ENCODE data around the gene TMED9. TPM values are rescaled to one million over a fixed set of nuclear protein-coding genes. Genes with fewer than 3 reads are reported as not detected.
"Not testable (repeated sequence)": the region's sequence is repeated elsewhere in the genome, so short reads cannot be mapped to it uniquely, and the experiment has no call there.

The TMED9 gene
- total RNA-seq: 168 and 181 TPM in 2 replicates

DNA sequence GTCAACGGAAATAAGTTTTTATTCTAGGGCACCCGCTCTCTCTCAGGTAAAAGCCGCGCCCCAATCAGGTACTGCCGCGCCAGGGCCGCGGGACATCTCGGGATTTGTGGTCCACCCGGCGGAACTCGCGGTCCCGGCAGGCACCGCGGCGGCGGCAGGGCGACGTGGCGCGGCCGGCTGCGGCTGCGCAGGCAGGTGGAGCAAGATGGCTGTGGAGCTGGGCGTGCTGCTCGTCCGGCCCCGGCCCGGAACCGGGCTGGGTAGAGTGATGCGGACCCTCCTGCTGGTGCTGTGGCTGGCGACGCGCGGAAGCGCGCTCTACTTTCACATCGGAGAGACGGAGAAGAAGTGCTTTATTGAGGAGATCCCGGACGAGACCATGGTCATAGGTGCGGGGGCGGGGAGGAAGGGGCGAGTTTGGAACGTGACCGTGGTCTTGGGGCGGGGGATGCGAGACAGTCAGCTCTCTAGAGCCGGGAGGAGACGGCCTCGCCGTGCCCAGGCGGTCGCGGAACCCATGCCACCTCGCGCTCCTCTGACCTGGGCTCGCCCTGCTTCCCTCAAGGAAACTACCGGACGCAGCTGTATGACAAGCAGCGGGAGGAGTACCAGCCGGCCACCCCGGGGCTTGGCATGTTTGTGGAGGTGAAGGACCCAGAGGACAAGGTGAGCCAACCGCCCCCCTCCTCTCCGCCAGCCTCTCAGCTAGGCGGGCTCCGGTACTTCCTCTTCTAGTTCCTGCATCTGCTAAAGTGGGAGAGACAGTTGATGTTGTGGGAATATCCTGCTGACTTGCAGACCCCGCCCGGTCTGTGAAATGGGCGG lies at the start of gene TMED9:
TMED9 (plus strand) TSS at position 194 of the 825 bp plus-strand sequence; CDS start at position 206, 12 bp downstream.
- DNase-seq (ENCODE audit: low read depth): peak; percentile 70

DNA sequence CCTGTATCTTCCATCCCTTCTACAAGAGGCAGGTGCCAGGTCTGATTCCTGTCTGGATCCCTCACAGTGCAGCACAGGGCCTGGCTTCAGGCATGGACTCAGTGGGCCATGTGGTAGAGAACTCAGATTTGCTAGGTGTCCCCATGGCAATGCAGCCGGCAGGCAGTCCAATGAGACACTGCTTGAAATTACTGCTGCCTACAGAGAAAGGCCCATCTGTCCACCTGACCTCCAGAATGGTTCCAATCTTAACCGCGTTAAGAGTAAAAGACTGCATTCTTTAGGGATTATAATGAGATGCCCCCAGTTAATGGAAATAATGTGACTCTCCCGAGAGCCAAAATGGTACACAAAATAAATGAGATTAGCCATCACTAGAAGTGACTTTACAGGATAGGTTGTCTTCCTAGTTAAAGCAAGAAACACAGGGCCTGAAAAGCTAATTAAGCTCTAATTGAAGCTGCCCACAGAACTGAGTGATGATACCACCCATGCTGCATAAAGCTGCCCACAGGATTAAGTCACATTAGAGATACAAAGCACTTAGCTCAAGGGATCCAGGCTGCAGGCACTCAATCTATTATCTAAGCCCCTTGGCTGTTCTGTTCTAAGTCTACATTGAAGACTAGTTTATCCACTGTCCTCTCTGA lies 49.1 kb upstream of the TMED9 start:
- DNase-seq (ENCODE audit: low read depth): no peak

DNA sequence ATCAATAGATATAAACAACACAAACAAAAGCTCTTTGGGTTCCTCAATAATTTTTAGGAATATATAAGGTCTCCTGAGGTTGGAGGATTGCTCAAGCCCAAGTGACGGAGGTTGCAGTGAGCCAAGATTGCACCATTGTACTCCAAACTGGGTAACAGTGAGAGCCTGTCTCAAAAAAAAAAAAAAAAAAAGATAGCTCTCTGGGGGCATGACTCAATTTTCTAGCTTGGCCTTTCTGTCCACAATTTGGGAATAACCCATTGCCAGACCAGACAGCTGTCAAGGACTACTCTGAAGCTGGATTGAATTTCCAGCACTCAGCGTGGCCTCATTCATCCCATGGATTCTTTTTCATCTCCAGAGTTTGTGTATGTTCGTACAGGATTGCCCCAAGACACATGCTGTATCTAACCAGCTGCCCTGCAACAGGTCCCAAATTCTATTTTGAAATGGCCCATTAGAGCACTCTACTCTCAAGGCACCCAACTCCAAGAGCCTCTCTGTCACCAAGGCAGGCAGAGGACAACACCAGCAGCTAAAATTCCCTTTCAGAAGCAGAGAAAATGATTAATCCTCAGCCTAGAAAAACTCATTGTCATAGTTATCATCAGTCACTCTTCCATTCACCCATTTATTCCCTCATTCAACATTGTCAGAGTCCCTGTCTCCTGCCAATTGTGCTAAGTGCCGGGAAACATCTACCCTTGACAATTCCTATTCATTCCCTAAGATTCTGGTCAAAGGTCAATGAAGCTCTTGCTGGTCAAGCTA lies 46.3 kb upstream of the TMED9 start:
- DNase-seq (ENCODE audit: low read depth): peak; percentile 71

DNA sequence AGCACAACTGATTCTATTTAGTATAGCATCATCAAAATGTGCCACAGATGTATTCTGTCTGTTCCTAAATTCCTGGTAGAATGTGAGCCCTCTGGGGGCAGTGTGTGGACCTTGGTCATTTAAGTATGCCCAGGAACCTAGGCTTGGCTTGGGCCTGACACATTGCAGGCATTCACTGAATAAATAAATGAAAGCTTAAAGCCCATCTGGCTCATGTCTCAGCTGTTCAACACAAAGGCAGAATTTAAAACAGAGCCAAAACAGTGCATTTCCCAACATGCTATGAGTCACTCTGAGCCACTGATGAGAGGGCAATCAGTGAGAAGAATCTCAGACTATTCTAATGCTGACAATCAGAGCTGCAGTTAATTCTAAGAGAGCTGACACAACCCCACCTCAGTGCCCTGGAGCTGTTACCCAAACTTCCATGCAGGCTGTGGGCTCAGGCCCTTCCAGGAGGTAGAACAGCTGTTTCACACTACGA lies 45.7 kb upstream of the TMED9 start:
- peak; percentile 98 for DNase-seq (ENCODE audit: low read depth)

DNA sequence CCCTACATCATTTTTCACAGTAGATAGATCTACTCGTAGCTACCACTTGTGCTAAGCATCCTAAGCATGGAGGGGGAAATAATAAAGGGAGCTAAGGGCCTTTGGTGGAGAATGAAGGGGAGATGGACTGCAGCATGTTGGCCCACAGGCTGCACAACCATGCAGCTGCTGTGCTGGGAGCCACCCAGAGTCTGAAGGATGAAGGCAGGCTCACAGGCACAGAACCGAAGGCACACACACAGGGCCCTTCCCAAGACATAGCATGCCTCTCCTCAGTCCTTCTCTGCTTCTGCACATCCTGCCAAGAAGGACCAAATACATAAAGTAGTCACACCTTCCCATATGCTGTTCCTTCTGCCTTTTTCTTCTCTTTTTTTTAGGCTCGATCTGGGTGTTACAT lies 44.3 kb upstream of the TMED9 start:
- no peak for DNase-seq (ENCODE audit: low read depth)

DNA sequence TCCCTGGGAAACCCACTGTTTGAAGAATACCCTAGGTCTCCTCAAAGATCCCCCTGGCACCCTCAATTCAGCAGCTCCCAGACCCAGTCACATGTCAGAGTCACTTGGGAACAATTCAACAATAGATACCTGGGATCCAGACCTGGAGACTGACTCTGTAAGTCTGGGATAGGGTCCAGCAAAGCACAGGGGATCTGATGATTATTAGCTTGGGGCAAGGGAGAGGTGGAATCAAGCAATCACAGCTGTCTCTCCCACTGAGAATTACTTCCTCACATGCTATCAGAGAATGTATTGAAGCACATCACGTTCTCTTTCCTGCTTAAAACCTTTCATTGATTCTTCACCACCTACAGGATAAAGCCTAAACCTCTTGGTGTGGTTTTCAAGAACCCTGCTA lies 43.5 kb upstream of the TMED9 start:
- DNase-seq (ENCODE audit: low read depth): no peak

DNA sequence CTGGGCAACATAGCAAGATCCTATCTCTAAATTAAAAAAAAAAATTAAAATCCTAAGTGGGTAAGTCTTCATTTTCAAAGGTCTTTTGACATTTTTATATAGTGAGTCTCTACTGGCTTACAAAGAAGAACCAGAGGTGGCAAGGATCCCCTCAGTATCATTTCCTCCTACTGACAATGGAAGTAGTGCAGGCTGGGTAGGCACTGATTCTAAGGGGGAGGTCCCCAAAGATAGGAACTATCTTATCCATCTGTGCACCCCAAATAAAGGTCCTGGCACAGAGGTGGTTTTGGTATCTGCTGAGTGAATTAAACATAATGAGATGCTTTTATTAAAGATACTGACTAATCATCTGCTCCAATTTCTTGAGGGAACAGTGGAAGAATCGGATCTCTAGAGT lies 41.9 kb upstream of the TMED9 start:
- no peak for DNase-seq (ENCODE audit: low read depth)

DNA sequence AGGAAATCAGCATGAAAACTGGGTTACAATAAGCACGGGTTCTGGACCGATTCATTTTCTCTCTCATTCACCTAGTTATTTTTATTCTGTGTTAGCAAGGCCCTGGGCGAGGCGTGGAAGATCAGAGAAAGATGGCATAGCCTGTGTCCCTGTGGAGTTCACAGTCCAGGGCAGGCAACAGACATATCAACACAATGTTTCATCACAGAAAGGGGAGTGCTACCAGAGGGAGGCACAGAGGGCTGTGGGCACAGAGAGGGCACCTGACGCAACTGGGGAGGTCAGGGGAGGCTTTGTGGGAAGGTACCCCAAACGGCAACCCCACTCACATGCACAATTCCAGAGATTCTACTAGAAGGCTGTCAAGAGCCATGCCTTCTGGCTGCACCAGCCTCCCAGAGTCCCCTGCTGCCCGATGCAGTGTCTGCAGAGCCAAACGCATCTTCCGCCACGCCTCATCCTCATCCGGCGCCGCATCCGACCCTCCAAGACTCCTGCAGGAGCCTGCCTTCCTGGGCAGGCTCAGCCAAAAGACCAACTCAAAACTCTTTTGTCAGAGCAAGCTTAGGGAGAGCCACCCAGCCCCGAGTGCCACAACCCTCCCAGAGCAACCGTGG lies 39.1 kb upstream of the TMED9 start:
- DNase-seq (ENCODE audit: low read depth): no peak

DNA sequence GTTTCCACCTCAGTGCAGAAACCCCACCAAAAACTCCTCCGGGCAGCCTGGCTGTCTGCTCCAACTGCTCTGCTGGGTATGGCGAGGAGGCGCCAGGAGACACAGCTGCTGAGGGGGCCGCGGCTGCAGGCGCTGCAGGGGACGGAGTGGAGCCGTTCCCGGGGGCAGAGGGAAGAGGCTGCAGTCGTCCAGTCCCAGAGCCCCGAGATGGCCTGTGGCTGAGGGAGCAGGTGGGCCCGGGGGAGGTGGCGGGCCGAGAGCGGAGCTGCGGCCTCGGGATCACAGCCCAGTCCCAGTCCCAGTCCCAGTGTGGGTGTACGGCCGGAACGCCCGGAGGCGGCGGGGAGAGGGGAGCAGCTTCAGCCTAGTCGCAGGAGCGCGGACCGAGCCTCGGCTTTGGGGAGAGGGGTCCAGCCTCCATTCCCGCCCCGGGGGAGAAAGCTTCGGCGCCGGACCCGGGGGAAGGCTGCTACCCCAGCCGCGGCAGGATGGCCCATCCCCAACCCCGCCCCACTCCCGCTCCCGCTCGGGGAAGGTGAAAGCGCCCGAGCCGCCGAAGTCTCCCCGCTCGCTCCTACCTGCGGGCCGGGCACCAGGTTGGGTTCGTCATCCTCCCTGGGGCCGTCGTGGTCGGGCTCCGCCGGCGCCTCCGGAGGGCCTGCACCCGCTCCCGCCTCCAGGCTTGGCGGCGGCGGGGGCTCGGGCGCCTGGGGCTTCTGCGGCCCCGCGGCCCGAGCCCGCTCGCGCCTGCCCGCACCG lies 38.2 kb upstream of the TMED9 start:
- no peak for DNase-seq (ENCODE audit: low read depth)

DNA sequence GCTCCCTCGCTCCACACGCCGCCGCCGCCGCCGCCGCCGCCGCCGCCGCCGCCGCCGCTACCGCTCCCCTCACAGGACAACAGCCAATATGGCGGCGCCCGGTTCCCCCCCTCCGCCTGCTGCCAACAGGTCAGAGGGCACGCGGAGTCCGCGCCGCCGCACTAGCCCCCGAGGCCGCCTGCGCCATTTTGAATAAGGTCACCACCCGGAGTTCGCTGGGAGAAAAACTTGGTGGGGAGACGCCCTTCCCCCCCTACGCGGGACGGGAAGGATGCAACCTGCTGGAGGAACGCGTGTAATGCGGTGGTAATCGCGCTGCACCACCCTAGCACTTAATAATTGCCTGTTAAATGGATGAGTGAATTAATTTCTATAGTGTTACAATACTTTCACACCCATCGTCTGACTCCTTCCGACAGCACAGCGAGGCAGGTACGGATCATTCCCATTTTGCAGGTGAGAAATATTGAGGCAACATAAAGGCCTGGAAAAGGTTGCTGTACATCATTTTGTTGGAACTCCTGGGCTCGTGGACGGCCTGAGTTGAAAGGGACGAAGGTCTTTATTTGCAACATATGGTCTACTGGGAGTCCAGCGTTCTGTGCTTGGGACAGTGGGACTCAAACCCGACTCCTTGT lies 37.4 kb upstream of the TMED9 start, which contains the start of gene FAM193B:
FAM193B (minus strand) TSS at position 90 of the 638 bp plus-strand sequence. CDS start 105 bp downstream, outside the sequence.
- DNase-seq (ENCODE audit: low read depth): peak; percentile 61

DNA sequence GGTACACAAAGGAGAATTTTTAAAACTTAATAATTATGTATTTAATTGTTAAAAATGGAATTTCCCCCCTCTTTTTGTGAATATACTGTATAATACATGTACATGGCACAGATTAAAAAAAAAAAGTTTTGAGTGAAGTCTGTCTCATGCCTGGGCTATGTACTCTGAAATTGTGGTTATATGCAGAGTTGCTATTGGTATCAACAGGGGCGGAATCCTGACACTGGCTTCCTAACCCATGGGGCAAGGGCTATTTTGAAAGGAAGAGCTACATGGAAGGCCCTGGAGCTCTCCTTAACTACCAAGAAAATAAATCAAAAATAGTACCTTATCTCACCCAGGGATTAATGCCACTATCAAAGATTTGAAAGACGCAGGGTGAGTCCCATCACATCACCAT lies 36.8 kb upstream of the TMED9 start:
- DNase-seq (ENCODE audit: low read depth): no peak

DNA sequence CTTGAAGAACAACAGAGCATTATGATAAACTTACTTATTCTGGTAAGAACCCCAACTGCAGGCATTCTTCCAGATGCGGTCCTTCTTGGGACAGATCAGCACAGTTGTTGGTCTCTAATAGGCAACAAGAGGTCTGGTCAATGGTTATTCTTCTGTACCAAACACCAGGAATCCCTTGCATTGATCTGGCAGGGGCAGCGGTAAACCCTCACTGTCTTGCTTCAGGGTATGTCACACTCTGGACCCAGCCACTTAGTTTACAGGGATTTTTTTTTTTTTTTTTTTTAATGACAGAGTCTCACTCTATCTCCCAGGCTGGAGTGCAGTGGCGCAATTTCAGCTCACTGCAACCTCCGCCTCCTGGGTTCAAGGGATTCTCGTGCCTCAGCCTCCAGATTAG lies 36.3 kb upstream of the TMED9 start:
- no peak for DNase-seq (ENCODE audit: low read depth)

DNA sequence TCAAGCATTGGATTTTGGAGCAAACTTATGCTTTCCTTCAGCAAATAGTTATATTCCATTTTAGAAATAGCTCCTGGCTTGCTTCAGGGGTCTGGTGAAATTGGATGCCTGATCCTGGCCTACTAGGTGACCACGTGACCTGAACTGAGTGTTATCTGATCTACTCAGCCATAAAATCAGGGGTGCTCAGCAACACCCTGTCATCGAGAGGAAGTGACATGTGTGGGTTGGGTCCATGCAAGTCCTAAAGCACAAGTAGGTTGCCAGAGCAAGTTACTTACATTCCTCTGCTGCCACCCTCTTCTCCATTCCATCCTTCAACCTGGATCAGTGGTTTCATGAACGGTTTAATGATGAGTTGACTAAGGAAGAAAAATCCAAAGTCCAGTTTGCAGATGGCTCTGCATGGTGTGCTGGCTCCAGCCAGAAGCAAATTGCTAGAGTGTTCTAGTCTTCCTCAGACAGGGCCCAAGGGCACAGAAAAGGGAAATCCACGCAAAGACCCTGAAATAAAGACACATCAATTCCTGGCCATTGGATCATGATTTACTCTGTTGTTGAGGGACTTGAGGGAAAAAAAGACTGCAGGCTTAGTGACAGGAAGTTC lies 34.9 kb upstream of the TMED9 start:
- DNase-seq (ENCODE audit: low read depth): peak; percentile 11

DNA sequence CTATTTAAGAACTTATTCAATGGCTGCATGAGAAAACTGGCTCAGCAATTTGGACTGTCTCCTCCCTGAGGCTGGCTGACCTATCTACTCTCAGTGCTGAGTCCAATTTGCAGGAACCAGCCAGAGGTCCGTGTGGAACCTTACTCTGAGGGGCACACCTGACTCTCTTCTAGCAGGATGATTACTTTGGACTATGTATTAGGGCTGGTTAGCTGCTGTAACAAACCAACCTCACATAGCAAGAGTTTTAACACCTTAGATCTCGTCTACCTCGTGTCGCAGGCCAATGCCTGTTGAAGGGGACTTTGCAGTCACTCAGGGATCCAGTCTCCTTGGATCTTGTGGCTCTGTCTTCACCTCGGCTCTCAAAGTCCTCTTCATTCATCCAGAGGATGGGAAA lies 34.2 kb upstream of the TMED9 start:
- no peak for DNase-seq (ENCODE audit: low read depth)

DNA sequence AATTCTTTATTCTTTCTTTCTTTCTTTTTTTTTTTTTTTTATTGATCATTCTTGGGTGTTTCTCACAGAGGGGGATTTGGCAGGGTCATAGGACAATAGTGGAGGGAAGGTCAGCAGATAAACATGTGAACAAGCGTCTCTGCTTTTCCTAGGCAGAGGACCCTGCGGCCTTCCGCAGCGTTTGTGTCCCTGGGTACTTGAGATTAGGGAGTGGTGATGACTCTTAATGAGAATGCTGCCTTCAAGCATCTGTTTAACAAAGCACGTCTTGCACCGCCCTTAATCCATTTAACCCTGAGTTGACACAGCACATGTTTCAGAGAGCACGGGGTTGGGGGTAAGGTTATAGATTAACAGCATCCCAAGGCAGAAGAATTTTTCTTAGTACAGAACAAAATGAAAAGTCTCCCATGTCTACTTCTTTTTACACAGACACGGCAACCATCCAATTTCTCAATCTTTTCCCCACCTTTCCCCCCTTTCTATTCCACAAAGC lies 32.5 kb upstream of the TMED9 start:
- DNase-seq (ENCODE audit: low read depth): not testable (repeated sequence)

DNA sequence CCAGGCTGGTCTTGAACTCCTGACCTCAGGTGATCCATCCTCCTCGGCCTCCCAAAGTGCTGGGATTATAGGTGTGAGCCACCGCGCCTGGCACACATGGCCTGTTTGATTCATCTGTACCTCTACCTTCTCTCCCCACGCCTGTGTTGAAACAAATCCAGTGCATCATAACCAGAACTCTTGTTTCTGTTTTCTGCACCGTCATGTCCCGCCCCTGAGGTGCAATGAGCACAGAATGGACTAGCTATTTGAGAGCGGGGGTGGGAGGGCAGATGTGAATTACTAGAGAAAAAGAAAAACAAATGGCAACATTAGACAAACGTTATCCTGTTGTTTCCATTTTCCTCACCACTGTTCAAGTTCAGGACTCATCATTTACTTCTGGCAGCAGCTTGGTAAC lies 27.0 kb upstream of the TMED9 start:
- DNase-seq (ENCODE audit: low read depth): no peak

DNA sequence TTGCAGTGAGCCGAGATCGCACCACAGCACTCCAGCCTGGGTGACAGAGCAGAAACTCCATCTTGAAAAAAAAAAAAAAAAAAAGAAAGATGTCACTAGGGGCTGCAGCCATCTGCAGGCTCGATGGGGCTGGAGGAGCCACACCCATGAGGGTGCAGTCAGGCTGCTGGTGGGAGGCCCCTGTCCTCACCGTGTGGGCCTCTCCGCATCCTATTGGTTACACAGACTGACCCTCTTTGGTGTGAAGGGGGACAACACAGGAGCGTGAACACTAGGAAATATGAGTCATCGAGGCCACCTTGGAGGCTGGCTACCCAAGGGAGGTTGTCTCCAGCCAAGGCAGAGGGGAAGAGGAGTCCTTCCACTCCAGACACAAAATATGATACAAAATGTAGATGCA lies 23.7 kb upstream of the TMED9 start:
- DNase-seq (ENCODE audit: low read depth): no peak

DNA sequence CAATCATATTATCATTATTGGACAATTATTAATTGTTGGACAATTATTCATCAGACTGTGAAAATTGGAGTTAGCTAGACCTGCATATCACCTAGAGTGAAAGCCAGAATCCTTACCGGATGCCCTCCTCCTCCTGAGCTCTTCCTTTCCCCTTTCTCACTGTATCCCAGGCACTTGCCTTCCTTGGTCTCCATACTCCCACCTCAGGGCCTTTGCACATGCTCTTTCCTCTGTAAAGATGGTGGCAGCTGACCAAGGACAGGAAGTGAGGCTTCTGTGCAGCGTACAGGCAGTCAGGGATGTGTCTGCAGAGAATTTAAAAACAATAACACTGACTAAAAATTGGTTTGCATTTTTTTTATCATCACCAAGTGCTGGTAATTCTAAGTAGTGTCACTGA lies 22.1 kb upstream of the TMED9 start:
- no peak for DNase-seq (ENCODE audit: low read depth)

DNA sequence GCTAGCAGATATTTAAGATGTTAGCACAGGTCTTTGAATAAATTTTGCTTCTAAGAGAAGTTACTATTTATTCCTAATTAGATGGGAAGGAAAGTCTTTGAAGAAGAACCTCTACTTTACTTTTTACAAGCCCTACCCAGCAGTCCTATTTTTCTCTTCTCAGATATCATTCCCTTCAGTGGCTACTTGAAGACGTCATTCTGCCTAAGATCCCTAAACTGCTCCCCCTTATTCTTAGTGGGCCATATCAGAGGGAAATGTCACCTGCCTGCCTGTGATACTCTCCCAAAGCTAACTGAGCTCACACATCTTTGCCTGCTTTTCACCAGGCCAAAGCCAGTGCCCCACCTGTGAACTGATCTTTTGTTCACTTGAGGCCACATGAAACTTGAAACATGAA lies 16.5 kb upstream of the TMED9 start:
- DNase-seq (ENCODE audit: low read depth): no peak

DNA sequence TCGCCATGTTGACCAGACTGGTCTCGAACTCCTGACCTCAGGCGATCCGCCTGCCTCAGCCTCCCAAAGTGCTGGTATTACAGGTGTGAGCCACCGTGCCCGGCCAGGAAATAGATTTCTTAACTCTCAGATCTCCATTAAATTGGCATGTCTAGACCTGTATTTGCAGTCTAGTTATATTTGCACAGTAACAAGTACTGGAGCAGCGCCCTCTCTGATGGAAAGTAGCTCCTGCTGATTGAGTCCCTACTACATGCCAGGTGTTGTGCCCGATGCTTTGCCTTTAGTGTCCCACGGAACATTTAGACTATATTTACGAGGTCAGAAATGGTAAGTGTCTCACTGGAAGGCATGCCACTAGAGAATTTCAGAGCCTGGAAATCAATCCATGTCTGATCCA lies 15.8 kb upstream of the TMED9 start:
- no peak for DNase-seq (ENCODE audit: low read depth)
